ENCODE results near the gene ERVW-1. TPM values are rescaled to one million over a fixed set of nuclear protein-coding genes. Genes with fewer than 3 reads are reported as not detected.
A peak's percentile ranks its signal among the peaks of the same experiment; 100 is the strongest.

The ERVW-1 gene
- total and polyA plus RNA-seq, 5 donors from 2014 or later, result not detected

GRCh38 chr7:92504563-92504962, 26.8 kb upstream of the ERVW-1 start:
- Mint-ChIP-seq H3K27ac (peak overlapping the region in 1 of 3 donors; percentile 7), H3K9me3 (peaks cover 0 to 2% (median 0%) of the 10 kb centered on the region in 7 donors), H3K27me3 (no peaks in the 10 kb centered on the region), H3K4me3 (no peak overlapping the region), H3K36me3 (peaks cover 53% of the 10 kb centered on the region), H3K4me1 (peaks cover 0 to 5% (median 2%) of the 10 kb centered on the region in 4 donors)
- Histone ChIP-seq H3K9me3 (ENCODE audit: control insufficient read depth in 2 of 2, low read length in 2 of 2) (no peaks in the 10 kb centered on the region), H3K4me3 (ENCODE audit: low read depth, low read length) (no peak overlapping the region), H3K36me3 (ENCODE audit: control insufficient read depth, insufficient read depth, low read length) (peaks cover 49% of the 10 kb centered on the region), H3K4me1 (ENCODE audit: control insufficient read depth, insufficient read depth, low read length, poor library complexity, severe bottlenecking) (no peaks in the 10 kb centered on the region), H3K27me3 (ENCODE audit: control insufficient read depth, insufficient read depth, low read length) (no peaks in the 10 kb centered on the region), H3K27ac (ENCODE audit: insufficient read depth, low read length, poor library complexity, severe bottlenecking) (no peak overlapping the region)
- DNase-seq (no peak), ATAC-seq (ENCODE audit: low read depth in 2 of 2) (no peak)

- H3K36me3 ChIP-seq (ENCODE audit: control insufficient read depth, insufficient read depth, low read length), result peaks cover 57% of the 10 kb centered on the region
- ATAC-seq (ENCODE audit: low read depth in 2 of 2) (no peak), DNase-seq (peak in 1 of 3 donors; percentile 4)
- H3K4me1 Mint-ChIP-seq, result peaks cover under 1 to 12% (median 3%) of the 10 kb centered on the region in 4 donors
- peaks cover 56% of the 10 kb centered on the region for H3K36me3 Mint-ChIP-seq
- H3K27me3 Mint-ChIP-seq, result no peaks in the 10 kb centered on the region
- H3K4me1 ChIP-seq (ENCODE audit: control insufficient read depth, insufficient read depth, low read length, poor library complexity, severe bottlenecking), result no peaks in the 10 kb centered on the region
- H3K27ac Mint-ChIP-seq, result peak overlapping the region in 2 of 3 donors; percentile 7 to 16
- H3K27me3 ChIP-seq (ENCODE audit: control insufficient read depth, insufficient read depth, low read length), result no peaks in the 10 kb centered on the region
- H3K4me3 ChIP-seq (ENCODE audit: low read depth, low read length), result no peak overlapping the region
- H3K4me3 Mint-ChIP-seq, result no peak overlapping the region
- no peak overlapping the region for H3K27ac ChIP-seq (ENCODE audit: insufficient read depth, low read length, poor library complexity, severe bottlenecking)
- peaks cover 0 to 2% (median 0%) of the 10 kb centered on the region in 7 donors for H3K9me3 Mint-ChIP-seq
- H3K9me3 ChIP-seq (ENCODE audit: control insufficient read depth in 2 of 2, low read length in 2 of 2), result no peaks in the 10 kb centered on the region
Measured at GRCh38 chr7:92503767-92504166, 26.0 kb upstream of the ERVW-1 start.

- Histone ChIP-seq H3K4me1 (ENCODE audit: control insufficient read depth, insufficient read depth, low read length, poor library complexity, severe bottlenecking) (no peaks in the 10 kb centered on the region), H3K9me3 (ENCODE audit: control insufficient read depth in 2 of 2, low read length in 2 of 2) (no peaks in the 10 kb centered on the region), H3K27me3 (ENCODE audit: control insufficient read depth, insufficient read depth, low read length) (no peaks in the 10 kb centered on the region), H3K27ac (ENCODE audit: insufficient read depth, low read length, poor library complexity, severe bottlenecking) (no peak overlapping the region), H3K4me3 (ENCODE audit: low read depth, low read length) (no peak overlapping the region), H3K36me3 (ENCODE audit: control insufficient read depth, insufficient read depth, low read length) (peaks cover 67% of the 10 kb centered on the region)
- Mint-ChIP-seq H3K9me3 (peaks cover 0 to 2% (median 0%) of the 10 kb centered on the region in 7 donors), H3K27me3 (no peaks in the 10 kb centered on the region), H3K4me3 (no peak overlapping the region), H3K36me3 (peaks cover 49% of the 10 kb centered on the region), H3K27ac (peak overlapping the region in 1 of 3 donors; percentile 23), H3K4me1 (peaks cover 3 to 12% (median 8%) of the 10 kb centered on the region in 4 donors)
- no peak for ATAC-seq (ENCODE audit: low read depth in 2 of 2)
- peak in 1 of 3 donors; percentile 14 for DNase-seq
Measured at GRCh38 chr7:92498557-92498956, 20.8 kb upstream of the ERVW-1 start.

- no peak for DNase-seq
- Histone ChIP-seq H3K4me1 (ENCODE audit: control insufficient read depth, insufficient read depth, low read length, poor library complexity, severe bottlenecking) (no peaks in the 10 kb centered on the region), H3K4me3 (ENCODE audit: low read depth, low read length) (no peak overlapping the region), H3K27ac (ENCODE audit: insufficient read depth, low read length, poor library complexity, severe bottlenecking) (no peak overlapping the region), H3K9me3 (ENCODE audit: control insufficient read depth in 2 of 2, low read length in 2 of 2) (no peaks in the 10 kb centered on the region), H3K36me3 (ENCODE audit: control insufficient read depth, insufficient read depth, low read length) (peaks cover 78% of the 10 kb centered on the region), H3K27me3 (ENCODE audit: control insufficient read depth, insufficient read depth, low read length) (no peaks in the 10 kb centered on the region)
- no peak for ATAC-seq (ENCODE audit: low read depth in 2 of 2)
- H3K27me3 Mint-ChIP-seq, result no peaks in the 10 kb centered on the region
- peaks cover 3 to 12% (median 8%) of the 10 kb centered on the region in 4 donors for H3K4me1 Mint-ChIP-seq
- H3K9me3 Mint-ChIP-seq, result peaks cover 0 to 2% (median 0%) of the 10 kb centered on the region in 7 donors
- H3K4me3 Mint-ChIP-seq, result no peak overlapping the region
- H3K36me3 Mint-ChIP-seq, result peaks cover 54% of the 10 kb centered on the region
- no peak overlapping the region for H3K27ac Mint-ChIP-seq
Measured at GRCh38 chr7:92496876-92497275, 19.1 kb upstream of the ERVW-1 start.

- Mint-ChIP-seq H3K27ac (peak overlapping the region in 2 of 3 donors; percentile 13 to 38), H3K9me3 (no peaks in the 10 kb centered on the region), H3K4me1 (peaks cover 0 to 4% (median 0%) of the 10 kb centered on the region in 4 donors), H3K4me3 (no peak overlapping the region), H3K36me3 (peaks cover 43% of the 10 kb centered on the region), H3K27me3 (no peaks in the 10 kb centered on the region)
- peaks cover 83% of the 10 kb centered on the region for H3K36me3 ChIP-seq (ENCODE audit: control insufficient read depth, insufficient read depth, low read length)
- no peaks in the 10 kb centered on the region for H3K27me3 ChIP-seq (ENCODE audit: control insufficient read depth, insufficient read depth, low read length)
- H3K4me1 ChIP-seq (ENCODE audit: control insufficient read depth, insufficient read depth, low read length, poor library complexity, severe bottlenecking), result no peaks in the 10 kb centered on the region
- ATAC-seq (ENCODE audit: low read depth in 2 of 2) (no peak), DNase-seq (no peak)
- no peaks in the 10 kb centered on the region for H3K9me3 ChIP-seq (ENCODE audit: control insufficient read depth in 2 of 2, low read length in 2 of 2)
- H3K27ac ChIP-seq (ENCODE audit: insufficient read depth, low read length, poor library complexity, severe bottlenecking), result no peak overlapping the region
- no peak overlapping the region for H3K4me3 ChIP-seq (ENCODE audit: low read depth, low read length)
Measured at GRCh38 chr7:92489634-92490033, 11.9 kb upstream of the ERVW-1 start.

- no peaks in the 10 kb centered on the region for H3K27me3 Mint-ChIP-seq
- H3K4me3 ChIP-seq (ENCODE audit: low read depth, low read length), result no peak overlapping the region
- no peaks in the 10 kb centered on the region for H3K9me3 Mint-ChIP-seq
- no peak for DNase-seq
- H3K36me3 ChIP-seq (ENCODE audit: control insufficient read depth, insufficient read depth, low read length), result peaks cover 68% of the 10 kb centered on the region
- H3K4me1 Mint-ChIP-seq, result peaks cover 0 to 4% (median 0%) of the 10 kb centered on the region in 4 donors
- ATAC-seq (ENCODE audit: low read depth in 2 of 2), result no peak
- H3K27ac ChIP-seq (ENCODE audit: insufficient read depth, low read length, poor library complexity, severe bottlenecking), result no peak overlapping the region
- no peaks in the 10 kb centered on the region for H3K4me1 ChIP-seq (ENCODE audit: control insufficient read depth, insufficient read depth, low read length, poor library complexity, severe bottlenecking)
- no peaks in the 10 kb centered on the region for H3K9me3 ChIP-seq (ENCODE audit: control insufficient read depth in 2 of 2, low read length in 2 of 2)
- no peak overlapping the region for H3K27ac Mint-ChIP-seq
- H3K36me3 Mint-ChIP-seq, result peaks cover 34% of the 10 kb centered on the region
- no peak overlapping the region for H3K4me3 Mint-ChIP-seq
- no peaks in the 10 kb centered on the region for H3K27me3 ChIP-seq (ENCODE audit: control insufficient read depth, insufficient read depth, low read length)
Measured at GRCh38 chr7:92487804-92488203, 10.1 kb upstream of the ERVW-1 start.

- ATAC-seq (ENCODE audit: low read depth in 2 of 2), result no peak
Measured at GRCh38 chr7:92485974-92486373, 8.2 kb upstream of the ERVW-1 start.

GRCh38 chr7:92485267-92485892, 7.6 kb upstream of the ERVW-1 start:
- Histone ChIP-seq H3K9me3 (ENCODE audit: control insufficient read depth in 2 of 2, low read length in 2 of 2) (no peaks in the 10 kb centered on the region), H3K4me1 (ENCODE audit: control insufficient read depth, insufficient read depth, low read length, poor library complexity, severe bottlenecking) (no peaks in the 10 kb centered on the region), H3K36me3 (ENCODE audit: control insufficient read depth, insufficient read depth, low read length) (peaks cover 44% of the 10 kb centered on the region), H3K27me3 (ENCODE audit: control insufficient read depth, insufficient read depth, low read length) (no peaks in the 10 kb centered on the region), H3K27ac (ENCODE audit: insufficient read depth, low read length, poor library complexity, severe bottlenecking) (no peak overlapping the region), H3K4me3 (ENCODE audit: low read depth, low read length) (no peak overlapping the region)
- Mint-ChIP-seq H3K27me3 (no peaks in the 10 kb centered on the region), H3K36me3 (peaks cover 17% of the 10 kb centered on the region), H3K4me1 (no peaks in the 10 kb centered on the region), H3K27ac (no peak overlapping the region), H3K9me3 (no peaks in the 10 kb centered on the region), H3K4me3 (no peak overlapping the region)
- no peak for ATAC-seq (ENCODE audit: low read depth in 2 of 2)
- DNase-seq, result no peak

More at GRCh38 chr7:92485974-92486373, 8.2 kb upstream of the ERVW-1 start:
- Histone ChIP-seq H3K4me3 (ENCODE audit: low read depth, low read length) (no peak overlapping the region), H3K27me3 (ENCODE audit: control insufficient read depth, insufficient read depth, low read length) (no peaks in the 10 kb centered on the region), H3K9me3 (ENCODE audit: control insufficient read depth in 2 of 2, low read length in 2 of 2) (no peaks in the 10 kb centered on the region), H3K36me3 (ENCODE audit: control insufficient read depth, insufficient read depth, low read length) (peaks cover 50% of the 10 kb centered on the region), H3K27ac (ENCODE audit: insufficient read depth, low read length, poor library complexity, severe bottlenecking) (no peak overlapping the region), H3K4me1 (ENCODE audit: control insufficient read depth, insufficient read depth, low read length, poor library complexity, severe bottlenecking) (no peaks in the 10 kb centered on the region)
- Mint-ChIP-seq H3K9me3 (no peaks in the 10 kb centered on the region), H3K27me3 (no peaks in the 10 kb centered on the region), H3K27ac (no peak overlapping the region), H3K4me3 (no peak overlapping the region), H3K36me3 (peaks cover 22% of the 10 kb centered on the region), H3K4me1 (peaks cover 0 to 1% (median 0%) of the 10 kb centered on the region in 4 donors)
- no peak for DNase-seq
